ENCODE results near the gene POLK.

DNA sequence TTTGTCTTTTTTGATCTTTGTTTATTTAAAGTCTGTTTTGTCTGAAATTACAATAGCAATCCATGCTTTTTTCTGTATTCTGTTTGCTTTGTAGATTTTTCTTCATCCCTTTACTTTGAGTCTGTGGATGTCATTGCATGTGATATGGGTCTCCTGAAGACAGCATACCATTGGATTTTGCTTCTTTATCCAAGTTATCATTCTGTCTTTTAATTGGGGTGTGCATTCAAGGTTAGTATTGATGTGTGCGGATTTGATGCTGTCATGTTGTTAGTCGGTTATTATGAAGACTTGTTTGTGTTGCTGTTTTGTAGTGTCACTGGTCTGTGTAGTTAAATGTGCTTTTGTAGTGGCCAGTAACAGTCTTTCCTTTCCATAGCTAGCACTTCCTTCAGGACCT lies 23.0 kb downstream of the POLK start:
- TF ChIP-seq EZH2 (IDR thresholded peaks at IDR 0.05; ENCODE audit: low read depth): no peak
- TF ChIP-seq, protein P1, sequence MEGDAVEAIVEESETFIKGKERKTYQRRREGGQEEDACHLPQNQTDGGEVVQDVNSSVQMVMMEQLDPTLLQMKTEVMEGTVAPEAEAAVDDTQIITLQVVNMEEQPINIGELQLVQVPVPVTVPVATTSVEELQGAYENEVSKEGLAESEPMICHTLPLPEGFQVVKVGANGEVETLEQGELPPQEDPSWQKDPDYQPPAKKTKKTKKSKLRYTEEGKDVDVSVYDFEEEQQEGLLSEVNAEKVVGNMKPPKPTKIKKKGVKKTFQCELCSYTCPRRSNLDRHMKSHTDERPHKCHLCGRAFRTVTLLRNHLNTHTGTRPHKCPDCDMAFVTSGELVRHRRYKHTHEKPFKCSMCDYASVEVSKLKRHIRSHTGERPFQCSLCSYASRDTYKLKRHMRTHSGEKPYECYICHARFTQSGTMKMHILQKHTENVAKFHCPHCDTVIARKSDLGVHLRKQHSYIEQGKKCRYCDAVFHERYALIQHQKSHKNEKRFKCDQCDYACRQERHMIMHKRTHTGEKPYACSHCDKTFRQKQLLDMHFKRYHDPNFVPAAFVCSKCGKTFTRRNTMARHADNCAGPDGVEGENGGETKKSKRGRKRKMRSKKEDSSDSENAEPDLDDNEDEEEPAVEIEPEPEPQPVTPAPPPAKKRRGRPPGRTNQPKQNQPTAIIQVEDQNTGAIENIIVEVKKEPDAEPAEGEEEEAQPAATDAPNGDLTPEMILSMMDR (conservative IDR thresholded peaks at IDR 0.05): no peak
